Activated T-helper 1 cell treated with Interleukin-2 at 50 U/mL for 16 hours (primary cell): ENCODE measurements around the gene POLDIP2.

Experiments
- DNase-seq: peaks from one replicate; pipeline ENCODE4 v3.0.0-alpha.2; 2020; ENCODE audit warnings: low read depth

Gene POLDIP2

GRCh38 chr17:28357061-28357900, at the start of gene POLDIP2:
POLDIP2 (minus strand) TSS chr17:28357527; CDS start chr17:28357448, 79 bp downstream.
- peak; percentile 97 for DNase-seq

- no peak for DNase-seq
These were observed 49.1 kb upstream of the POLDIP2 start for GRCh38 chr17:28406473-28406814.

GRCh38 chr17:28405632-28406472, 48.5 kb upstream of the POLDIP2 start, which contains the start of gene SLC46A1:
SLC46A1 (minus strand) TSS chr17:28406212; CDS start chr17:28406114, 98 bp downstream.
- no peak for DNase-seq

- no peak for DNase-seq
These were observed 47.7 kb upstream of the POLDIP2 start for GRCh38 chr17:28404812-28405570.

DNA sequence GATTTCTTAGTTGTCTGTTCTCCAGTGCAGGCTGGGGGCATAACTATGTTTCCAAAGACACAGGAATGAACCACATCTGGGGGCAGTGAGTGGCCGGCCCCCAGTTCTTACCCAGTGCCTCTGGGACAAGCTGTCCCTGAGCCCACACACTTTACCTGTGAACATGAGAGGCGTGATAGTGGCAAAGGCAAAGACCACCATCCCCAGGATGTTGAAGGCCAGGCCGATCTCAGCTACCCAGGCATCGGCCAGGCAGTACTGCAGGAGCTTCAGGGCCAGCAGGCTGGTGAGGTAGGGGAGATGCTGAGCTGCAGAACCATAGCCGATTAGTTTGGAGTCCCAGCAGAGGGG, 47.1 kb upstream of the POLDIP2 start:
- no peak for DNase-seq

GRCh38 chr17:28404007-28404406, 46.7 kb upstream of the POLDIP2 start:
- no peak for DNase-seq

GRCh38 chr17:28402844-28403243, 45.5 kb upstream of the POLDIP2 start:
- no peak for DNase-seq

GRCh38 chr17:28402224-28402630, 44.9 kb upstream of the POLDIP2 start:
- no peak for DNase-seq

GRCh38 chr17:28399808-28400207, 42.5 kb upstream of the POLDIP2 start:
- DNase-seq = no peak

- no peak for DNase-seq
These were observed 41.1 kb upstream of the POLDIP2 start for GRCh38 chr17:28398280-28398981.

GRCh38 chr17:28397687-28398279, 40.5 kb upstream of the POLDIP2 start:
- DNase-seq = no peak

DNA sequence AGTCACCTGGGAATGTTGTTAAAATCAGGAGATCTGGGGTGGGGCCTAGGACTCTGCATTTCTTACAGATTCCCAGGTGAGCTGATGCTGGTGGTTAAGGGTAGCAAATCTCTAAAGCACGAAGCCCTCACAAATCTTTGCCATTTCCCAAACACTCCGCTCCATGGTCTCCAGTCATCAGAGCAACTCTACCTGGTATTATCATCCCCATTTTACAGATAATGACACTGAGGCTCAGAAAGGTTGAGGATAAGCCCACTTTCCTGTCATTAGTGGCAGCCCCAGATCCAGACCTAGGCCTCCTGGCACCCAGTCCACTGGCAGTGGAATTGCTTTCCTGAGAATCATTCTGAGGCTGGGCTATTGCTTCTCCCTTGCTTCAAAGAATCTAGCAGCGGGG, 39.9 kb upstream of the POLDIP2 start:
- DNase-seq = no peak

- no peak for DNase-seq
These were observed 39.4 kb upstream of the POLDIP2 start for GRCh38 chr17:28396635-28397239.

DNA sequence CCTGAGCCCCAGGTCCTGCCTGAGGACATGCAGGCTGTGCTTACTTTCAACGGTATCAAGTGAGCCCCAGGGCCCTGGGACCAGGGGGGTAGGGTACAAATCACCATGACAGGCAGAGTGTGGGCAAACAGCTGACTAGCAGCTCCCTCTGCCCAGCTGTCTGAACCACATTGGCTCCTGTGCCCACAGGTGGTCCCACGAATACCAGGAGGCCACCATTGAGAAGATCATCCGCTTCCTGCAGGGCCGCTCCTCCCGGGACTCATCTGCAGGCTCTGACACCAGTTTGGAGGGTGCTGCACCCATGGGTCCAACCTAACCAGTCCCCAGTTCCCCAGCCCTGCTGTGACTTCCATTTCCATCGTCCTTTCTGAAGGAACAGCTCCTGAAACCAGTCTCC, 38.6 kb upstream of the POLDIP2 start:
- DNase-seq = no peak

DNA sequence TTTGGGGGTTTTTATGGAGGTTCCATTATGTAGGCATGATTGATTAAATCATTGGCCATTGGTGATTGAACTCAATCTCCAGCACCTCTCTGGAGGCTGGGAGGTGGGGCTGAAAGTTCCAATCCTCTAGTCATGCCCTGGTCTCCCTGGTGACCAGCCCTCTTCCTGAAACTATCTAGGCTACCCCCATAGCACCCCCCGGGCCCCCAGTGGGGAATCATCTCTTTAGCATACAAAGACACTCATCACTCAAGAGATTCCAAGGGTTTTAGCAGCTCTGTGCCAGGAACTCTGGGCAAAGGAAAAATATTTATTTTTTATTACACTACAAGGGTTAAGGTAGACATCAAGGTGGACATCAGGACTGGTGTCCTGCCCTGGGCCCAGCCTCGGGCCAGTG, 38.1 kb upstream of the POLDIP2 start:
- DNase-seq = no peak

DNA sequence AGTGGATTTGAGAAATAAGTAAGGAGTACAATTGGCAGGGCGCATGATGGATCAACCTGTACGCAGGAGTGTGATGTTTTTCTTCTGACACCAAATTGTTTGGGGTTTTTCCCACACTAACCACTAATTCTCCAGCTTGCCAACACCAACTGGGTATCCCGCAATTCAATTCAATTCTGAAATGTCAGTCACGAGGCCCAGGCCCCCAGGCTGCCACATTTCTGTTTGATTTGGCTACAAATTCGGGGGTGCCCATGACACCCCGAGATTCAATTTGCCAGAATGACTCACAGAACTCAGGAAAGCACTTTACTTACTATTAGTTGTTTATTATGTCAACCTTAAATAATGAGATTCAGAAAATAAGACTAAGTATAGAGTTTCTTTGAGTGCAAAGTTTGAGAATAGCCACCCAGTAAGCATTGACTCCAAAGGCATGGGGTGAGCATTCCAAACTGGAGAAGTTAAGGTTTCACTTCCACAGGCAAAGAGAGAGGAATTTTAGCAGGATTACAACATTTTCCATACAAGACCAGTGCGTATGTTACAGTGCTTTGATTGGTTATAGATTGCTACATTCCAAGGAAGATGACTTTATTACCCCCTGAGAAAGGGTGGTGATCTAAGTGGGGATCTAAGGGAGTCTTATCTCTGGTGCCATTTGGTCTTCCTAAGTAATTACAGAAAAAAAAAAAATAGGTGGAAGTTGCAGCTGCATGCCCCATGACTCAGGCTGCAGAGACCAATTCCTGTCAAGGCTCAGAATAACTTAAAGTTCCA, 37.2 kb upstream of the POLDIP2 start:
- DNase-seq = no peak

DNA sequence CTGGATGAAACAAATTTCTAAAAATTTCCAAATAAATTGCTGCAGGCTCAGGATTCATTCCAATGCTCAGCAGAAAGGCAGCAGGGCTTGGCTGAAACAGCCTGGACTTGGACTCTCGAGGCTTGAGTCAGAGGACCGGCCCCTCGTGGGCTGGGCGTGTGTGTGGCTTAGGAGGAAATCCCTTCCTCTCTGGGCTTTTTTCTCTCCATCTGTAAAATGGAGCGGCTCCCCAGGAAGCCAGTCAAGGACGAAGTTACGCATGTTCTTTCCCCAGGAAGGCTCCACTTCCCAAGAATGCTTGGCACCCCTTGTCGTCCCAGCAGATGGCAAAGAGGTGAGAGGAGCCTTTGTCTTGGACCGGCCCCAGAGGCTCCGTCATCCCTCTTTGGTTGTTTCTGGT, 35.2 kb upstream of the POLDIP2 start:
- no peak for DNase-seq

- no peak for DNase-seq
These were observed 34.1 kb upstream of the POLDIP2 start for GRCh38 chr17:28391401-28391800.

DNA sequence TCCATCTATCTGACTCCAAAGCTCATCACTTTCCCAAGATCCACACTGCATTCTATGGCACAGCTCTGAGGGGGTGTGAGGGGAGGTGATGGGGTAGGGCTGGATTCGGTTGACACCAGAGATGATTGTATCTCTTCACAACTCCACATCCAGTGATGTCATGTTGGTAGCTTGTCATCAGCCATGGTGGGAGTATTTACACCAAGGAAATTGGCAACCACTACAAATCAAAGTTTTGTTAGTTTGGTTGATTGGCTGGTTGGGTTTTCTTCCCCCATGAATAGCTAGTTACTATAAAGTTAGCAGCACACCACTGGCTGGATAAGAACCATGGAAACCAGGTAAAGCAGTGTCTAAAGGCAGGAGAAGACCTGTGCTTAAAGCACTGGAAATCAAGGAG, 33.7 kb upstream of the POLDIP2 start:
- DNase-seq = no peak

- DNase-seq = no peak
These were observed 33.2 kb upstream of the POLDIP2 start for GRCh38 chr17:28390563-28390962.
